ENCODE measurements around the gene AHI1.

GRCh38 chr6:135282395-135282794 lies 215.1 kb downstream of the AHI1 start:
- TF ChIP-seq IKZF3 (tag by site-specific recombination; IDR thresholded peaks at IDR 0.05) (no peak), ZNF138 (tag by site-specific recombination; IDR thresholded peaks at IDR 0.05; ENCODE audit: borderline replicate concordance) (no peak), ZBTB8A (tag by site-specific recombination; IDR thresholded peaks at IDR 0.05) (no peak), ZNF121 (tag by site-specific recombination; IDR thresholded peaks at IDR 0.05) (no peak), ZNF423 (tag by site-specific recombination; IDR thresholded peaks at IDR 0.05) (no peak)
- TF ChIP-seq, protein P1, sequence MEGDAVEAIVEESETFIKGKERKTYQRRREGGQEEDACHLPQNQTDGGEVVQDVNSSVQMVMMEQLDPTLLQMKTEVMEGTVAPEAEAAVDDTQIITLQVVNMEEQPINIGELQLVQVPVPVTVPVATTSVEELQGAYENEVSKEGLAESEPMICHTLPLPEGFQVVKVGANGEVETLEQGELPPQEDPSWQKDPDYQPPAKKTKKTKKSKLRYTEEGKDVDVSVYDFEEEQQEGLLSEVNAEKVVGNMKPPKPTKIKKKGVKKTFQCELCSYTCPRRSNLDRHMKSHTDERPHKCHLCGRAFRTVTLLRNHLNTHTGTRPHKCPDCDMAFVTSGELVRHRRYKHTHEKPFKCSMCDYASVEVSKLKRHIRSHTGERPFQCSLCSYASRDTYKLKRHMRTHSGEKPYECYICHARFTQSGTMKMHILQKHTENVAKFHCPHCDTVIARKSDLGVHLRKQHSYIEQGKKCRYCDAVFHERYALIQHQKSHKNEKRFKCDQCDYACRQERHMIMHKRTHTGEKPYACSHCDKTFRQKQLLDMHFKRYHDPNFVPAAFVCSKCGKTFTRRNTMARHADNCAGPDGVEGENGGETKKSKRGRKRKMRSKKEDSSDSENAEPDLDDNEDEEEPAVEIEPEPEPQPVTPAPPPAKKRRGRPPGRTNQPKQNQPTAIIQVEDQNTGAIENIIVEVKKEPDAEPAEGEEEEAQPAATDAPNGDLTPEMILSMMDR (tag by site-specific recombination; IDR thresholded peaks at IDR 0.05), result no peak
- TF ChIP-seq, protein P2, sequence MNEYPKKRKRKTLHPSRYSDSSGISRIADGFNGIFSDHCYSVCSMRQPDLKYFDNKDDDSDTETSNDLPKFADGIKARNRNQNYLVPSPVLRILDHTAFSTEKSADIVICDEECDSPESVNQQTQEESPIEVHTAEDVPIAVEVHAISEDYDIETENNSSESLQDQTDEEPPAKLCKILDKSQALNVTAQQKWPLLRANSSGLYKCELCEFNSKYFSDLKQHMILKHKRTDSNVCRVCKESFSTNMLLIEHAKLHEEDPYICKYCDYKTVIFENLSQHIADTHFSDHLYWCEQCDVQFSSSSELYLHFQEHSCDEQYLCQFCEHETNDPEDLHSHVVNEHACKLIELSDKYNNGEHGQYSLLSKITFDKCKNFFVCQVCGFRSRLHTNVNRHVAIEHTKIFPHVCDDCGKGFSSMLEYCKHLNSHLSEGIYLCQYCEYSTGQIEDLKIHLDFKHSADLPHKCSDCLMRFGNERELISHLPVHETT (tag by site-specific recombination; IDR thresholded peaks at IDR 0.05), result no peak
- TF ChIP-seq, protein P3, sequence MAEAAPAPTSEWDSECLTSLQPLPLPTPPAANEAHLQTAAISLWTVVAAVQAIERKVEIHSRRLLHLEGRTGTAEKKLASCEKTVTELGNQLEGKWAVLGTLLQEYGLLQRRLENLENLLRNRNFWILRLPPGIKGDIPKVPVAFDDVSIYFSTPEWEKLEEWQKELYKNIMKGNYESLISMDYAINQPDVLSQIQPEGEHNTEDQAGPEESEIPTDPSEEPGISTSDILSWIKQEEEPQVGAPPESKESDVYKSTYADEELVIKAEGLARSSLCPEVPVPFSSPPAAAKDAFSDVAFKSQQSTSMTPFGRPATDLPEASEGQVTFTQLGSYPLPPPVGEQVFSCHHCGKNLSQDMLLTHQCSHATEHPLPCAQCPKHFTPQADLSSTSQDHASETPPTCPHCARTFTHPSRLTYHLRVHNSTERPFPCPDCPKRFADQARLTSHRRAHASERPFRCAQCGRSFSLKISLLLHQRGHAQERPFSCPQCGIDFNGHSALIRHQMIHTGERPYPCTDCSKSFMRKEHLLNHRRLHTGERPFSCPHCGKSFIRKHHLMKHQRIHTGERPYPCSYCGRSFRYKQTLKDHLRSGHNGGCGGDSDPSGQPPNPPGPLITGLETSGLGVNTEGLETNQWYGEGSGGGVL (tag by site-specific recombination; IDR thresholded peaks at IDR 0.05), result no peak

Data from HEK293 (cell line).